GM12891 (cell line): ENCODE data around the gene FOXF1.

Experiments used
- POLR2A ChIP-seq: IDR thresholded peaks from 2 replicates; pipeline ENCODE4 v1.6.1; 2011; ENCODE audit warnings: low read depth, low read length, control low read depth
- POLR2AphosphoS5 ChIP-seq: IDR thresholded peaks from 2 replicates; pipeline ENCODE4 v1.6.1; 2011; ENCODE audit warnings: low read depth, low read length, control low read depth
- POU2F2 ChIP-seq: IDR thresholded peaks from 2 replicates; pipeline ENCODE4 v1.6.1; 2011; ENCODE audit warnings: low read depth, mild to moderate bottlenecking, control low read depth, low read length, moderate library complexity
- SPI1 ChIP-seq: IDR thresholded peaks from 2 replicates; pipeline ENCODE4 v1.6.1; 2011; ENCODE audit warnings: low read depth, low read length, control low read depth
- TAF1 ChIP-seq: IDR thresholded peaks from 2 replicates; pipeline ENCODE4 v1.6.1; 2011; ENCODE audit warnings: low read depth, low read length, control low read depth

DNA sequence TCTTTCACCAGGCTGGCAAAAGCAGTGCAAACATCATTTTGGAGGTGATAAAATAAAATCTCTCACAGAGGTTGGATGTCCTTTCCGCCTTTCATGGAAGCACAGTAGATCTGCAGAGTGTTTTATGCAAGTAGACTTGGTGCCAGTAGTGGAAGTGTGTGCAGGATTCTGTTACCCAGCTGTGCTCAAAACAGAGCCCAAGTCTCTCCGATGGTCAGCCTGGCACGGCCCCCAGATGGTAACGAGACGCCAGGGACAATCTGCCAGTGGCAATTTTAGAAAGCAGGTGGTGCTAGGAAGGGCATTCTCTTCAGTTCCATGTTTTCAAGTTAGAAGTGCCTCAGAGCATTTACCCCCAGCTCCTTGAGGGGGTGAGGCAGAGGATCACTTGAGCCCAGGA lies 46.2 kb downstream of the FOXF1 start:
- TF ChIP-seq POLR2A (no peak), POLR2AphosphoS5 (no peak), TAF1 (no peak), SPI1 (no peak), POU2F2 (no peak)
